LHCN-M2 (cell line): ENCODE measurements around the gene SRCIN1. TPM values are rescaled to one million over a fixed set of nuclear protein-coding genes. Genes with fewer than 3 reads are reported as not detected.
A peak's percentile ranks its signal among the peaks of the same experiment; 100 is the strongest.
"Not testable (repeated sequence)": the region's sequence is repeated elsewhere in the genome, so short reads cannot be mapped to it uniquely, and the experiment has no call there.

Experiments used
- DNase-seq: peaks from one replicate; pipeline ENCODE4 v3.0.0-alpha.2; 2012; ENCODE audit warnings: low read depth
- total RNA-seq: library from RNA; depleted of rRNA; stranded (reverse); fragments of >200 nt; gene quantifications from 2 replicates; pipeline ENCODE4 v1.2.3, GENCODE V29; 2014

Gene SRCIN1
- total RNA-seq, 1 experiment from 2014 or later: not detected

- peak; percentile 40 for DNase-seq
Observed at GRCh38 chr17:38510421-38511149, 95.2 kb downstream of the SRCIN1 start.

- DNase-seq: no peak
Observed at GRCh38 chr17:38509772-38510420, 95.9 kb downstream of the SRCIN1 start.

- peak; percentile 83 for DNase-seq
Observed at GRCh38 chr17:38508954-38509771, 96.6 kb downstream of the SRCIN1 start.

- DNase-seq: no peak
Observed at GRCh38 chr17:38508570-38508950, 97.2 kb downstream of the SRCIN1 start.

- DNase-seq: no peak
Observed at GRCh38 chr17:38507921-38508569, 97.7 kb downstream of the SRCIN1 start.

- no peak for DNase-seq
Observed at GRCh38 chr17:38507436-38507835, 98.3 kb downstream of the SRCIN1 start.

- no peak for DNase-seq
Observed at GRCh38 chr17:38504216-38504615, 101.5 kb downstream of the SRCIN1 start.

GRCh38 chr17:38503286-38503913, 102.4 kb downstream of the SRCIN1 start:
- DNase-seq: not testable (repeated sequence)

- DNase-seq: not testable (repeated sequence)
Observed at GRCh38 chr17:38501718-38502117, 104.0 kb downstream of the SRCIN1 start.

GRCh38 chr17:38499230-38499629, 106.5 kb downstream of the SRCIN1 start:
- not testable (repeated sequence) for DNase-seq

- no peak for DNase-seq
Observed at GRCh38 chr17:38498353-38498752, 107.4 kb downstream of the SRCIN1 start.

- not testable (repeated sequence) for DNase-seq
Observed at GRCh38 chr17:38497656-38498055, 108.1 kb downstream of the SRCIN1 start.

GRCh38 chr17:38494152-38494551, 111.6 kb downstream of the SRCIN1 start:
- DNase-seq: not testable (repeated sequence)

GRCh38 chr17:38492067-38493040, 113.4 kb downstream of the SRCIN1 start:
- peak; percentile 74 for DNase-seq

- not testable (repeated sequence) for DNase-seq
Observed at GRCh38 chr17:38491346-38492066, 114.2 kb downstream of the SRCIN1 start.

- DNase-seq: not testable (repeated sequence)
Observed at GRCh38 chr17:38489774-38490173, 116.0 kb downstream of the SRCIN1 start.

GRCh38 chr17:38485681-38486298, 120.0 kb downstream of the SRCIN1 start:
- not testable (repeated sequence) for DNase-seq

- no peak for DNase-seq
Observed at GRCh38 chr17:38485146-38485468, 120.6 kb downstream of the SRCIN1 start.
